Measurements from ENCODE around the gene CAMSAP2. TPM values are rescaled to one million over a fixed set of nuclear protein-coding genes. Genes with fewer than 3 reads are reported as not detected.

CAMSAP2 gene
- total and polyA plus RNA-seq, 2 experiments from 2014 or later: 9.3 to 32.9 TPM

- Histone ChIP-seq H3K4me1 (ENCODE audit: insufficient read depth) (no peaks in the 10 kb centered on the region), H3K9me2 (replicated peaks; ENCODE audit: insufficient read depth) (no peaks in the 10 kb centered on the region), H3K4me2 (no peak overlapping the region), H3K79me2 (no peaks in the 10 kb centered on the region), H3K36me3 (replicated peaks; ENCODE audit: insufficient read depth, low read depth) (no peaks in the 10 kb centered on the region), H3K27me3 (no peaks in the 10 kb centered on the region), H3K27ac (no peak overlapping the region), H4K20me1 (ENCODE audit: insufficient read depth, poor library complexity, severe bottlenecking) (no peaks in the 10 kb centered on the region), H3K9me3 (ENCODE audit: low read depth) (no peaks in the 10 kb centered on the region), H2AFZ (no peak overlapping the region), H3K4me3 (no peak overlapping the region)
- no peak for DNase-seq (ENCODE audit: low spot score)
- WGBS (ENCODE audit: low lambda C conversion rate, missing lambda C conversion rate): 83% methylated on average over 1 of the region's 1 CpG
- TF ChIP-seq EZH2 (IDR thresholded peaks at IDR 0.05; ENCODE audit: borderline replicate concordance) (no peak), CTCF (IDR thresholded peaks at IDR 0.05; ENCODE audit: poor library complexity) (no peak), EZH2phosphoT487 (IDR thresholded peaks at IDR 0.05; ENCODE audit: low read depth, severe bottlenecking, unreplicated experiment) (no peak)
These were observed 29.9 kb upstream of the CAMSAP2 start for GRCh38 chr1:200708769-200709168.

GRCh38 chr1:200710166-200710565 lies 28.5 kb upstream of the CAMSAP2 start:
- Histone ChIP-seq H3K27ac (no peak overlapping the region), H3K9me3 (ENCODE audit: low read depth) (no peaks in the 10 kb centered on the region), H3K27me3 (no peaks in the 10 kb centered on the region), H3K9me2 (replicated peaks; ENCODE audit: insufficient read depth) (no peaks in the 10 kb centered on the region), H3K79me2 (no peaks in the 10 kb centered on the region), H3K4me1 (ENCODE audit: insufficient read depth) (no peaks in the 10 kb centered on the region), H3K4me2 (no peak overlapping the region), H2AFZ (no peak overlapping the region), H3K36me3 (replicated peaks; ENCODE audit: insufficient read depth, low read depth) (no peaks in the 10 kb centered on the region), H4K20me1 (ENCODE audit: insufficient read depth, poor library complexity, severe bottlenecking) (no peaks in the 10 kb centered on the region), H3K4me3 (no peak overlapping the region)
- TF ChIP-seq EZH2phosphoT487 (IDR thresholded peaks at IDR 0.05; ENCODE audit: low read depth, severe bottlenecking, unreplicated experiment): no peak
- no peak for TF ChIP-seq EZH2 (IDR thresholded peaks at IDR 0.05; ENCODE audit: borderline replicate concordance)
- no peak for TF ChIP-seq CTCF (IDR thresholded peaks at IDR 0.05; ENCODE audit: poor library complexity)
- 88% methylated on average over 2 of the region's 2 CpGs for WGBS (ENCODE audit: low lambda C conversion rate, missing lambda C conversion rate)
- DNase-seq (ENCODE audit: low spot score): no peak

GRCh38 chr1:200714504-200715187 lies 24.0 kb upstream of the CAMSAP2 start:
- TF ChIP-seq CTCF (IDR thresholded peaks at IDR 0.05; ENCODE audit: poor library complexity): no peak
- TF ChIP-seq EZH2 (IDR thresholded peaks at IDR 0.05; ENCODE audit: borderline replicate concordance): no peak
- TF ChIP-seq EZH2phosphoT487 (IDR thresholded peaks at IDR 0.05; ENCODE audit: low read depth, severe bottlenecking, unreplicated experiment): no peak
- Histone ChIP-seq H3K4me1 (ENCODE audit: insufficient read depth) (no peaks in the 10 kb centered on the region), H3K27ac (no peak overlapping the region), H3K4me2 (no peak overlapping the region), H3K79me2 (no peaks in the 10 kb centered on the region), H3K9me3 (ENCODE audit: low read depth) (no peaks in the 10 kb centered on the region), H3K9me2 (replicated peaks; ENCODE audit: insufficient read depth) (no peaks in the 10 kb centered on the region), H4K20me1 (ENCODE audit: insufficient read depth, poor library complexity, severe bottlenecking) (no peaks in the 10 kb centered on the region), H2AFZ (no peak overlapping the region), H3K36me3 (replicated peaks; ENCODE audit: insufficient read depth, low read depth) (no peaks in the 10 kb centered on the region), H3K27me3 (no peaks in the 10 kb centered on the region), H3K4me3 (no peak overlapping the region)
- WGBS (ENCODE audit: low lambda C conversion rate, missing lambda C conversion rate): 80% methylated on average over 2 of the region's 2 CpGs
- DNase-seq (ENCODE audit: low spot score): no peak
